Measurements from ENCODE around the gene CCL27.

GRCh38 chr9:34709196-34709978 is 46.9 kb upstream of the CCL27 start:
- no peak for TF ChIP-seq CTCF (conservative IDR thresholded peaks at IDR 0.05 in 1 of 2, IDR thresholded peaks at IDR 0.05 in 1 of 2; ENCODE audit: low read depth in 1 of 2, low read length in 2 of 2)
- no peak for TF ChIP-seq EZH2 (IDR thresholded peaks at IDR 0.05; ENCODE audit: low read length, missing control alignments)

Data from fibroblast of lung (primary cell).